Ramos (cell line): ENCODE results near the gene ZNF236.

ENCODE experiments used
- in situ Hi-C: fragments of 300-500 bp; cut with MboI; formaldehyde crosslinking; loops from one replicate; pipeline ENCODE4 v1.14.3; 2022; ENCODE audit warnings: low sequenced_read_pairs; ENCODE audit not compliant: unreplicated experiment

Gene ZNF236

DNA sequence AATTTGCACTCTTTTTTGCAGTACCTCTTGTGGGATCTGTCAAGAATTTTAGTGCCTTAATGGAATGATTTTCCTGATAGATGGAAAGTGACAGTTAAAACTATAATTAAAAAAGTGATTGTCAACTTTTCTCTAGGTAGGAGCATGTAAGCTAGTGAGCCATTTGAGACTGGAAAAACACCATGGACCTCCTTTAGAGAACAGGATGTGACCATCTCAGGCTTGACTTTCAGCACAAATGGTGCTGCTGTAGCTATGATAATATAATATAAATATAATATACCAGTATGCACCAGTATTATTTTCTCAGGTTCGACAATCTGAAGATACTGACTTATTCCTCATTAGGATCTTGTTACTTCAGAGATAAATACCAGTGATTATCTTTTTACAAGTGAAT, 27.8 kb downstream of the ZNF236 start:
- in situ Hi-C loops = no loop called here

DNA sequence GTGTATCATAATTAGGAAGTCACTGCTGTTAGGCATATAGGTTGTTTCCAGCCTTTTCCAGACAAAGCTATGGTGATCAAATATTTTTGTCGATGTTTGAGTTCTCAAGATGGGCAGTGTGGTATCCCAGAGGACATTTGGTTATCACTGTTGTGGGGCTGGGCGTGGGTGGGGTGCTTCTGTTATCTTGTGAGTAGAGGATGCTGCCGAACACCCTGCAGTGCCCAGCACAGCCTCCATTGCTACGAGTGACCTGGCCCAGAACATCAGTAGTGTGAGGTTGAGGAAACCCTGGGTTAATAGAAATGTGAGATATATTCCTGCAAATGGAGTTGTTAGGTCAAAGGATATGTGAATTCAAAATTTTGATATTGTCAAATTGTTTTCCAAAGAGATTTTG, 33.2 kb downstream of the ZNF236 start:
- in situ Hi-C loops = no loop called here

DNA sequence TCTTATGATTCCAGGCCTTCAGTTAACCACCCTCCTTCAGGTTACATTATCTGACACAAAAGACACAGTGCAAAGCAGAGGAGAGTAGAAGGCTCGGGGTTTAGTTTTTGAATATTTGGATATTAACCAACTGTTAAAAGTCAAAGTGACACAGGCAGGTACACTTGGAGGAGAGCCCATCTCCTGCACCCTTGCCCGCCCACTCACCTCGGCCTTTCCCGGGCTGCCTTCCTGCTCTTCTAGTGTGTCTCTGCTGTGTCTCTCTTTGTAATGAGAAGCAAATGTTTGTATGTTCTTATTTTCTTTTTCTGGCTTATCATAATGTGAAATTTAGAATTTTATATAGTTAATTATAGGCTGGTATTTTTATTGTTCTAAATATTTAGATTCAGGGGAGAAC, 35.1 kb downstream of the ZNF236 start:
- in situ Hi-C loops = no loop called here

DNA sequence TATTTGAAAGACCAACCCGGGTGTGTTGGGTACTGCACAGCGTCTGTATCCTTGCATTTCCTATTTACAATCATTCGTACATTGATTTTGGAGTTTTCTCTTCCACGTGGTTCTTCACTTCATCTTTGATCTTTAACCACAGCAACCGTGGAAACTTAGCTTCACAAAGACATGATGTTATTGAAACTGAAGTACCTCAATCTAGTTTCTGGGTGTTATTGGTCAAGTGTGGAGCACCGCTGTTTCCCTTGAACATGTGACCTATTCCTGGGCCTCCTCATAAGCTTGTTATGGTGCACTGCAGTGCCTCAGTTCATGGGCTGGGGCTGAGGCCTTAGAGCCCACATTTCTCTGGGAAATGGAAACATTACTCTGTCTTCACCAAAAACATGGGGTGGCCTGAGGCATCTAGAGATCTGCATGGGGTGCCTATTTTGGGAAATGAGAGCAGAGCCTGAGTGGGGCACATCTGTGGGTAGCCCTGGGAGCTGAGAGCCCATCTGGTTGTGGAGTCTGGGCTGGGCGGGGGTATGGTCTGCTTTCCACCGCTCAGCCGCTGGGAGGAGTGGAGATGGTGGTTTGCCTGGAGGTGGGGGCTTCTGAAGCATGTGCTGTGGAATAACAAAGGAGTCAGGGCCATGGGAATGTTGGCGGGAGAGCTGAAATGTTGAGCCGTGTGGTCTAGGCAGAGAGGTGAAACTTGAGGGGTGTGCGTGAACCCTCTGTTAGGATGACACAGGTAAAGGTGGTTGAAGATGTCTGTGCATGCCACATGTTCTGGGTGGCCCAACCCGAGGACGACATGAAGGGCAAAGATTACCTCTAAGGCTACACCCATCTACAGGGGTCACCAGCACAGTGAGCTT, 37.4 kb downstream of the ZNF236 start:
- in situ Hi-C loops = no loop called here

DNA sequence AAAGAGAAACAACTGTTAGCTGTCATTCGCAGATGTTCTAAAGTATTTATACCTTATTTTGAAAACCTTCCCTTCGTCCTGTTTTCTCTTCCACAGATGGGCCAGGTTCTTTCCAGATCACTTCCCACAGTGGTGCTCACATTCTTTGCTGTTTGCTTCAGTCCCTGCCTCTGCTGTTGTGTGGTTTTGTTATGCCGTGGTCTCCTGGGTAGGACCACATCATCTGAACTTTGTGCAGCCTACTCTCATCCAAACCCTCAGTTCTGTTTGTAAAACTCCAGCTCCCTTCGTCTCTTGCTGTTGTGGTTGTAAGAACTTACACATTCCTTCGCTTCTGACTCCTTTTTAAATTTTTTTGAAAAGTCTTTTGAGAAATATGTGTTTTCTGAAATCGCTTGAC, 38.1 kb downstream of the ZNF236 start:
- in situ Hi-C loops = no loop called here

DNA sequence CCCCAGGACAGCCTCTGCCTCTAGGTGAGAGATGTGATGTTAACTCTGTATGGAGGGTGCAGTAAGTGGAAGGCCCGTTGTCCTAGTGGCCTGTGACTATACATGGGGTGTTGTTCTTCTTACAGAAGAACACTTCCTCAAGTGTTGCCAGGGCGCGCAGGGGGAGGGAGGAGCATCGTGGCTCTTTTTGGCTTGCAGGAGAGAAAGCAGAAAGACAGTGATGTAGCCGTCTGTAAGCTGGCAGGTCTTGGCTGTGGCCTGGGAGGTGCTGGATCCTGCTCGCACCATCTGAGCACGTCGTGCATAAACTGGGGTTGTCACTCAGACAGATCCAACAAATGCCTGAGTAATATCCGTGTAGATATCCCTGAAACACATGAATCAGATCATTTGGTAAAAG, 44.3 kb downstream of the ZNF236 start:
- in situ Hi-C loops = no loop called here

DNA sequence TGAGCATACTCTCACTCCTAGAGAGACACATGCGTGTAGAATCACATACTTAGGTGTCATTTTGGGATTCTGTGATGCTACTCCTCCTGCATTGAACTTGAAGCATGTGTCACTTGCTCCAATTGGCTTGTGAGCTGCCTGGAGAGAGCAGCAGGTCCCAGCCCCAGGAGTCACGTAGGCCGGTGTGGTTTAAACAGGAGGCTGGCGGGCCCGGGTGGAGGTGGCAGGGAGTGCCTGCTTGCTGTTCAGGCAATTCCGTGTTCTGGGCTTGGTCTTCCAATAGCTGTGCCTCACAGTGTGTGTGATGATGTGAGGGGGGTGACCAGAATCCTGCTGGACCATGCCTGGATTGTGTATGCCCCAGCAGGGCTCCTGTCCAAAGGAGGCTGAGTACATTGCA, 51.0 kb downstream of the ZNF236 start:
- in situ Hi-C loops = no loop called here

DNA sequence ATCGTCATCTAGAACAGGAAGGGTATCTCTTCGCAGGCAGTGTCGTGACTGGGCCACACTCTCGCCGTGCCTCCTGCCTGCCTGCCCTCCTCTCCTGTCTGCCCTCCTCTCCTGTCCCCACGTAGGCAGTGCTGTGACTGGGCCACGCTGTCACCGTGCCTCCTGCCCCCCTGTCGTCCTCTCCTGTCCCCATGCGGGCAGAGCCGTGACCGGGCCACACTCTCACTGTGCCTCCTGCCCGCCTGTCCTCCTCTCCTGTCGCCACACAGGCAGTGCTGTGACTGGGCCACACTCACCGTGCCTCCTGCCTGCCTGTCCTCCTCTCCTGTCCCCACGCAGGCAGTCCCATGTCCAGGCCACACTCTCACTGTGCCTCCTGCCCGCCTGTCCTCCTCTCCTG, 51.4 kb downstream of the ZNF236 start:
- in situ Hi-C loops = no loop called here

DNA sequence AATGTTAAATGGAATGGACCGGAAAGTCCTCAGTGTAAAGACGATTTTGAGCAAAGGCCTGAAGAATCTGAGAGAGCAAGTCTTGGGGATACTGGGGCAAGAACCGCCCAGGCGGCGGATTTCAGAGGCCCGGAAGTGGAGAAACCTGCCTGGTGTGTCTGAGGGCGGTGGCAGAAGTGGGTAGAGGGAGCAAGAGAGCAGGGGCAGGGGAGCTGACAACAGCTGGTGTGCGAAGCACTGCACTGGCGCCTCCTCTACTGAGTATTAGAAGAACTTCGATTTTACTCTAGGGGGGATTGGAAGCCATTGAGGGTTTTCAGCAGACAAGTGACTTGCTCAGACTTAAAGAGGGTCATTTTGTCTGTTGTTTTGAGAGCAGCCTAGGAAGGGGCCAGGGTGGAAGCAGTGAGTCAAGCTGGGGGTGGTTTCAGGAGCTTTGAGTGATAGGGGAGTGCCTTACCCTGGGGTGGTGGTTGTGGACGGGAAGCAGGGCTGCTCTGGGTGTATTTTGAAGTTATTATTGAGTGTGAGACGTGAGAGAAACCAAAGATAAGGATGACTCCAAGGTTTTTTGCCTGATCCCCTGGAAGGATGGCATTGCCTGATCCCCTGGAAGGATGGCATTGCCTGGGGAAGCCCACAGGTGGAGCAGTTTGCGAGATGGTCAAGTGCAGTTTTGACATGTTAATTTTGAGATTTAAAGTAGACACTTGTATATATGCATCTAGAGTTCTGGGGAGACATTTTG, 52.5 kb downstream of the ZNF236 start:
- in situ Hi-C loops = no loop called here

DNA sequence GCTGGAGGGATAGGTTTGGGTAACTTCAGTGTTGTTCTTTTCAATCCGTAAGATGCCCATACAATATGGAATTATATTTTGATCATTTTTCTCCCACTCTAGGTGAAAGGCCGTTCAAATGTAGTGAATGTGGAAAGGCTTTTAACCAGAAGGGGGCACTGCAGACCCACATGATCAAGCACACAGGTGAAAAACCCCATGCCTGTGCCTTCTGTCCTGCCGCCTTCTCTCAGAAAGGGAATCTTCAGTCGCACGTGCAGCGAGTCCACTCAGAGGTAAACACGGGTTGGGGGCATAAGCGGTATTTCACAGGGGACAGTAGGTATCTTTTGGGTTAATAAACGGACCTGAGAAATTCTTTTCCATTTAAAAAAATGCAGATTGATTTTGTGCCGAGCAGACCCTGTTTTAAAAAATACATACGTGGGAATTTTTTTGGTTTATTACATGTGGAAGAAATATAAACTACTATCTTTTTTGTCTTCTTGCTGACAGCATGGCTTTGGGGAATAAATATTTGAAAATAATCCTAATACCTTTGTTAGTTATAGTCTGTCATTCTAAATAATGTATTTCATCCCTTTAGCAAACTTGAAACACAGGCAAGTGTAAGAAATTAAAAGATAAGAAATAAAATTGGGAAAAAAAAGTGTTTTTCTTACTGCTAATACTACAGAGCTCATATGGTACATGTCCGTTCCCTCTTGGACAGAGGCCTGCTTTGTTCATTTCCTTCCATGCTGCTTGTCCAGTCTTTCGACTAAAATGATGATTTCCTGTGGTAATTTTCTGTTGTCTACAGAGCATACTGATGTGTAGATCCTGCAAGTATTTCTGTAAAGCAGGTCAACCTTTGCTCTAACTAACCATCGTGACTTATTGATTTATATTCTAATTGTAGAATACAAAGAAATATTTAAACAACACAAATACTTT, 53.3 kb downstream of the ZNF236 start:
- in situ Hi-C loops = no loop called here

DNA sequence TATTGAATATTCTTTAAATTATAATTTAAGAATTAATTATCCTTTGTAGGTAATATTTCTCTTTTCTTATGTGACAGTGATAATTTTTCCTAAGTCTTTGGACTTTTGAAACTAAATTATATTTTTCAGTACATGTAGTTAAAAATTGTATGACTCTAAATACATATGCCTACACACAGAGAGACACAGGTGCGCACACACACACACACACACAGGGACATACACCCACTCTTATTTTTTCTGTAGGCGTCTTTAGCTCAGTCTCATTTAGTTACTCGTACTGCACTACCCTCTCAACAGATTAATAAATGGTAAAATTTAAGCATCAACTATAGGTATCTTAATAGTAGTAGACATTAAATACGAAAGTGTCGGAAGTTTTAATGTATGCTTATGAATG, 56.1 kb downstream of the ZNF236 start:
- in situ Hi-C loops = no loop called here

DNA sequence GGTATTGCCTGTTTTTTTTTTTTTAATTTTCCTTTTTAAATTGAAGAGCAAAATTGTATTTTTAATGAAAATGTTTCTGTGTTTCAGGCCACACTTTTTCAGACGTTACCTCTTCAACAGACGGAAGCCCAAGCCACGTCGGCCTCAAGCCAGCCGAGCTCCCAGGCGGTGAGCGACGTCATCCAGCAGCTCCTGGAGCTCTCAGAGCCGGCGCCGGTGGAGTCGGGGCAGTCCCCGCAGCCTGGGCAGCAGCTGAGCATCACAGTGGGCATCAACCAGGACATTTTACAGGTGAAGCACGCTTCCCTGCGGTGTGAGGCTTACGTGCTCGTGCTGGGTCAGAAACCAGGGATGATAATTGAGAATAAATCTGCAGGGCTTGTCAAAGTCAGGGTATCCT, 57.7 kb downstream of the ZNF236 start:
- in situ Hi-C loops = no loop called here

DNA sequence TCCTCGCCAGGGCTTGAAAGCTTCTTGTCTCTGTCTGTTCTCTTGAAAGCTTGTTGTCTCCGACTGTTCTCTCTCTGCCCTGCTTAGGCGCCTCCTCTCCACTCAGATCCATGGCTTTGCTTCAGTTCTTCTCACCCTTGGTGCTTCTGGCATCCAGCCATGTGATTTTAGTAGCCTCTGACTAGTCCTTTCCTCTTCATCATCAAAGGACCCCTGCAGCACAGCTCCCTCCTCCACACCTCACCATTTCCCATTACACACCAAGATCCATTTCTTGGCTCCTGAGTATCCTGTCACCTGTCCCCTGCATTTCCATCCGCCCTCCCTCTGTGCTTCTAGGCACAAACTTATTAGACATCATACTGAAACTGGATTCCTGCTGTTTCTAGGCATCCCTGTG, 59.4 kb downstream of the ZNF236 start:
- in situ Hi-C loops = no loop called here

DNA sequence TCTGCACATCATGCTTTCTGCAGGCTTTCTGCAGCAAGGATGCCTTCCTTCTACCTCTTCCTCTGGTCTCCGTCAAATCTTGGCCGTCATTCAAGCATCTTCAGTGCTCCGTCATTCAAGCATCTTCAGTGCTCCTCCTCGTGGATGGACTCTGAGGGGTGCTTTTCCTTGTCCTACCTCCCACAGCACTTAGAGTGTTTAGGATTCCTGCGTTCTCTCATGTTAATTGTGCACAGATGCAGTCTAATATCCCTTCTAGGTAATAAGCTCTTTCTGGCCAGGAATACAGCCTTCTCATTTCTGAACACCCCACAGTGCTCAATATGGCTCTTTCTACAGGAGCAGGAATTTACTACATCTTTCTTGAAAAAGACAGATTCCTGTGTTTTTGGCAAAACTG, 59.8 kb downstream of the ZNF236 start:
- in situ Hi-C loops = no loop called here

DNA sequence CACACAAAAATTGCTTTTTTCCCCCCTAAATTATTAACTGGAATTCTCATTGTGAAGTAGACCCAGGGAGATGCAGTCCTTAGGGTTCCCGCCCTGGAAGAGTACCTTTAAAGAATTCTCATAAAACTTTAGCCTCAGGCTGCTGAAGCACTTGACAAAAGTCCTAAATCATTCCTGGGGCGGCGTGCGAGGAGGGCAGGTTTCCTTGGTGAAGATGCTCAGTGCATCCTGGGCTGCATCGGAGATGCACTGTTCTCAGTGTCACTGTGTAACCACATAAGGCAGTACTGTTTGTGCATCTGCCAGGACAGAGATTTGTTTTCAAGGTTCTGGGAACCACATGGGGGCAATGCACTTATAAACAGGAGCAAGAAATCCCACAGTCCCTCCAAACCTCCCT, 62.6 kb downstream of the ZNF236 start:
- in situ Hi-C loops = no loop called here

DNA sequence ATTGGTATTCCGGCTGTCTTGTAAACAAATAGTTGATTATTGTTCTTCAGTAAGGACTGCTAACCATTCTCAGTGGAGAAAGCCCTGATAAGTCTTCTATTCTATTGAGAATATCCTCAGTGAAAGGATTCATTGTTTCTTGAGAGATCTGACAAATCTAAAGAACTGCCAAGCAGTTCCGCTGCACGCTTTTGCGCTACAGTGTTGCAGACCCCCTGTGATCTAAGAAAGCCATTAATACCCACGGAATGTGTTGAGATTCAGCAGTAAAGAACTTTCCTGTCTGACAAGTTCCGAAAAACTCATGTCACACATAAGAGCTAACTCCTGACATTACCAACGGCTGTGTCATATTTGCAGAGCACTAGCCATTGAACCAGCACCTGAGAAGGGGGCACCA, 63.8 kb downstream of the ZNF236 start:
- in situ Hi-C loops = no loop called here

DNA sequence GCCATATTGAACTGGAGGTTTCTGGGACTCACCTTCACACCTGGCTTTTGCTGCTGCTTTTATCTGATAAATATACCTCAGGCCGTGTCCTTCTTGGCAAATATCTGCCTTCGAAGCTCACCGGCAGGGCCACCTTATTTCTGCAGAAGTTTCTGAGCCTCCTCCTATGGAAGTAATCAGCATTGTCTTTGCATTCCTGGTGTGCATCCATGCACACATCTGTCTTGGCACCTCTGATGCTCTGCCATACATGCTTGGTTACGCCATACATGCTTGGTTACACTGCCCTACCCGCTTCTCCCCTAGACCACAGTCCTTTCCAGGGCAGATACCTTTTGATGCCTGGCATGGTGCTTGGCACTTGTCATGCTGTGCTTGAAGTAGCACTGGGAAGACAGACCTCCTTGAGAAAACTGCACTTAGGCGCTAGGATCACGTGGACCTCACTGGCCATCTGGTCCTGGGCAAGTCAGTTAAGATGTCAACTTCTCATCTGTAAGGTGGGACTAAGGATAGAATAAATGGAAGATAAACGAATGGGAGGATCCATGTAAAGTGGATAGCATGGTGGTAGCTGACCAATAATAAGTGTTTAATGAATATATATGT, 66.8 kb downstream of the ZNF236 start:
- in situ Hi-C loops = no loop called here

DNA sequence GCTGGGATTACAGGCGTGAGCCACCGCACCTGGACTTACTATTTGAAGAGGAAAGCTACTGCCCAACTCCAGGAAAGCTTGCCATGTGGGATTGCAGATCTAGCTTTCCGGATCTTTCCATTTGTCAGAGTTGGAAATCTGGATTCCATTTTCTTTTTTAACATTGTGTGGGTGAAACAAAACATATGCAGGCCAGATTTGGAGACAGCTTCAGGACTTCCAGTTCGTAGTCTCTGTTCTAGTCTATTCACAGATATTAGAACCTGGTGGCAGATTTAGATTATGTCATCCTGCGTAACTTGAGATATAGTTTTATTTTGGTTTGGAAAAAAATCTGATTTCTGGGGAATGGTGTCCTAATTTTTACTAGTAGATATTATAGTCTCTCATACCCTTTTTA, 70.5 kb downstream of the ZNF236 start:
- in situ Hi-C loops = no loop called here

DNA sequence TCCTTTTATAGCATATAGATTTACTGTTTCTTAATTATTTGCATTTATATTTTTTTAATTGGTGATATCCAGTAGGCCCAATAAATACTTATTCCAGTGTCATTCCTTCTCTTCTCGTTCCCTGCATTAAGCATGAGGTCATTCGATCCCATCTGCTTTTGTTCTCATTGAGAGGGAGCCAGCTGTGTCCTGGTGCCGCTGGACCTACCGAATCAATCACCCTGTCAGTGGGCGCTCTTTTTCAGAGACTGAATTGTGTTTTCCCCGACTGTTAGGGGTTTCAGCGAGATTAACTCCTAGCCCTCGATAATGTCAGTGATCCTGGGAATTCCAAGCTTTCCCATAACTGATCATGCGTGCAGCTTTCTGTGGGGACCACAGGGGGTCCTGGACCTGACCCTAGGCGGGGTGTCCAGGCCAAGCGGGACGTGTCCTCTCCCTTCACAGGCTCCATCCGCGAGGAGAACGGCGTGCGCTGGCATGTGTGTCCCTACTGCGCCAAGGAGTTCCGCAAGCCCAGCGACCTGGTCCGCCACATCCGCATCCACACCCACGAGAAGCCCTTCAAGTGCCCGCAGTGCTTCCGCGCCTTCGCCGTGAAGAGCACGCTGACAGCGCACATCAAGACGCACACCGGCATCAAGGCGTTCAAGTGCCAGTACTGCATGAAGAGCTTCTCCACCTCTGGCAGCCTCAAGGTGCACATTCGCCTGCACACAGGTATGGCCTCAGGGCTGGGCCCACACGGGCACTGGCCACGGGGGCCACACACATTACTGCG, 72.4 kb downstream of the ZNF236 start:
- in situ Hi-C loops = no loop called here

DNA sequence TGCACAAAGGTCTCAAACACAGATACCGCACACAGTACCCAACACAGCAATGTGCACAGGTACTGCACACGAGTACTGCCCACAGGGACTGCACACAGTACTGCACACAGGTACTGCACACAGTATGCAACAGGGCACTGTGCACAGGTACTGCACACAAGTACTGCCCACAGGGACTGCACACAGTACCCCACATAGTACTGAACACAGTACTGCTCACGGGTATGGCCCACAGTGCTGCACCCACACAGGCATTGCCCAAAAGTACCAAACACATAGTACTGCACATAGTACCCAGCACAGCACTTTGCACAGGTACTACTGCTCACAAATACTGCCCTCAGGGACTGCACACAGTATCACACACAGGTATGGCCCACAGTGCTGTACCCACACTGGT, 73.1 kb downstream of the ZNF236 start:
- in situ Hi-C loops = no loop called here
